DOHH2 (cell line): ENCODE results near the gene MCCC1.

Experiments
- CTCF ChIP-seq: fragments of 200-600 bp; sonication (generic); IDR thresholded peaks from one replicate; pipeline ENCODE4 v1.5.1; 2014; ENCODE audit warnings: antibody characterized with exemption, mild to moderate bottlenecking, low read depth, low read length; ENCODE audit not compliant: poor library complexity, severe bottlenecking
- EZH2phosphoT487 ChIP-seq: fragments of 200-600 bp; sonication (generic); IDR thresholded peaks from 2 replicates; pipeline ENCODE4 v1.6.1; 2017; ENCODE audit warnings: borderline replicate concordance, mild to moderate bottlenecking, antibody characterized with exemption, low read length, moderate library complexity, mixed read lengths

- TF ChIP-seq CTCF (no peak), EZH2phosphoT487 (no peak)
Measured at GRCh38 chr3:183050706-183051105, 48.6 kb downstream of the MCCC1 start.
